GM18870 (cell line): Measurements from ENCODE around the gene SDR42E2.
"Not testable (repeated sequence)": the region's sequence is repeated elsewhere in the genome, so short reads cannot be mapped to it uniquely, and the experiment has no call there.

ENCODE experiments used
- ATAC-seq: cut with Tn5 transposase; IDR thresholded peaks from one replicate; pipeline ENCODE4 v1.9.1; 2021; ENCODE audit warnings: moderate library complexity; ENCODE audit not compliant: unreplicated experiment

Gene SDR42E2

DNA sequence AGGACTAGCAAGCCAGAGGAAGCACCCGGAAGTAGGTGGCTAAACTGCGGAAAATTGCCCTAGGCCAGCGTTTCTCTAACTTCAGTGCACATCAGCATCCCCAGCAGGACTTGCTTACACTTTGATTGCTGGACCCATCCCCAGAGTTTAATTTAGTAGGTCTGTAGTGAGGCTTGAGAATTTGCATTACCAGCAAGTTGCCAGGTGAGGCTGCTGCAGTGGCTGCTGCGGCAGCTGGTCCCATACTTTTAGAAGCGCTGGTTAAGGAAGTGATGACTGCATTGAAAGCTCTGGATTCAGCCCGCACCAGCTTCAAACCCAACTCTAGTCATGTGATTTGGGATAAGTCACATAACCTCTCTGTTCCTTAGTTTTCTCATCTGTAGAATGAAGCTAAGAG is 48.0 kb downstream of the SDR42E2 start:
- ATAC-seq, result no peak

DNA sequence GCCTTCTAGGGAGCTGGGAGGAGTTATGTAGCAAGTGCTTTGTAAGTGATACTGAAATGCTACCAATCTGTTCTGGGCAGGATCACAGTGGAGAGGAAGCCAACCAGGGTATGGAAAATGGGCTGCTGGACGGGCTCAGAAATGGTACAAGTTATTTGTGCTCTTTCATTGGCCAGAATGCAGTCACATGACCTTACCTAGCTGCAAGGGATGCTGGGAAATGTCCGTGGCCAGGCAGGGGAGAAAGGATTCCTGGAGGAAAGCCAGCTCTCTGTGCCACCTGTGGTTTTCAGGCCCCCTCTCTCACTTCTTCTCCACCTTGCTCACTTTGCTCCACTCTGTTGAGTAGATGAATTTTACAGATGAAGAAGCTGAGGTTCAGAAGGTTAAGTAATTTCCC is 48.5 kb downstream of the SDR42E2 start:
- no peak for ATAC-seq

DNA sequence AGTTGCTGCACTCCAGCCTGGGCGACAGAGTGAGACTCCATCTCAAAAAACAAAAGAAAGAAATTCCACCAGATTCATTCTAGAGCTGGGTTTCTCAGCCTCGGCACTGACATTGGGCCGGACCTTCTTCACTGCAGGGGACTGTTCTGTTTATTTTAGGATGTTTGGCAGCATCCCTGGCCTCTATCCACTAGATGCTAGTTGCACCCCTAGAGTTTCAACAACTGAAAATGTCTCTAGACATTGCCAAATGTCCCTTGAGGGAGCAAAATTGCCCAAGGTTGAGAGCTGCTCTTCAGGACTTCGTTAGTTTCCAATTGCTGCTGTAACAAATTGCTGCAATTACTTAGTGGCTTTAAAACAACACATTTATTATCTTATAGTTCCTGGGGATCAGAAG is 50.9 kb downstream of the SDR42E2 start:
- ATAC-seq, result no peak

DNA sequence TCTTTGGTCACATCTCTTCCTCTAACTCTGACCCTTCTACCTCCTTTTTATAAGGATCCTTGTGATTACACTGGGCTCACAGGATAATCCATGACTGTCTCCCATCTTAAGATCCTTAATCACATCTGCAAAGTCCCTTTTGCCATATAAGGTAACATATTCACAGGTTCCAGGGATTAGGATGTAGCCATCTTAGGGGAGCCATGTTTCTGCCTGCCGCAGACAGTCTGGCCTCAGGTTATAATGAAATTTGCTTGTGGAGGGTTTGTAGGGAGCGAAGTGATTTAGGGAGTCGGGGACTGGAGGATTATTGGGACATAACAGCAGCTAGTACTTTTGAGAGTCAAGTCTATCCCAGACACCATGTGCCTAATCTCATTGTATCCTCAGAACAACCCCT is 51.5 kb downstream of the SDR42E2 start:
- ATAC-seq, result no peak

DNA sequence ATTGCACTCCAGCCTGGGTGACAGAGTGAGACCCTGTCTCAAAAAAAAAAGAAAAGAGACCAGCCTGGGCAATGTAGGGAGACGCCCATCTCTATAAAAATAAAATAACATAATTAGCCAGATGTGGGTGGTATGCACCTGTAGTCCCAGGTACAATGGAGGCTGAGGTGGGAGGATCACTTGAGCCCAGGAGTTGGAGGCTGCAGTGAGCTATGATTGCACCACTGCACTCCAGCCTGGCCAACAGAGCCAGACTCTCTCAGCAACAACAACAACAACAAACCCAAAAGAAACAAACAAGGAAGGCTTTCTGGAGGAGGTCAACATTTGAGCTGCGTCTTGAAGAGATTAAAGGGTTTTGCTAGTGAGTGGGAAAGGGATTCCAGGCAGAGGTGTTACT is 52.1 kb downstream of the SDR42E2 start:
- ATAC-seq, result no peak

DNA sequence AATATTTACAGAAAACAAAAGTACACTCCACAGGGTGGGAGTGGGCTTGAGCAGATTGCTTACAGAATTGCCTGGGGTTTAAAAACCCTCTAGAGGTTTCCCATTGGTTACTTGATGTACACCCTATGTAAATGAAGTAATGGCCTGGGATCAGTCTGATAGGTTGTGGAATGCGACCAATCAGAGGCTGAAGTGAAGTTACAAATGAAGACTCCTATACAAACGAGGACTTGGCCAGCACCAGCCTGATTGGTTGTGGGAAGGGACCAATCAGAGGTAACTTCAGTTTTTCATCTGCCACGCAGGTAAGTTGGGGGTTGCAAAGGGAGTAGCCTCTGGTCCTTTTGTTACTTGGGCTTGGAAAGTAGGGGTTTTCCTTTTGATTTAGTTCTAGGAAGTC is 52.6 kb downstream of the SDR42E2 start:
- no peak for ATAC-seq

DNA sequence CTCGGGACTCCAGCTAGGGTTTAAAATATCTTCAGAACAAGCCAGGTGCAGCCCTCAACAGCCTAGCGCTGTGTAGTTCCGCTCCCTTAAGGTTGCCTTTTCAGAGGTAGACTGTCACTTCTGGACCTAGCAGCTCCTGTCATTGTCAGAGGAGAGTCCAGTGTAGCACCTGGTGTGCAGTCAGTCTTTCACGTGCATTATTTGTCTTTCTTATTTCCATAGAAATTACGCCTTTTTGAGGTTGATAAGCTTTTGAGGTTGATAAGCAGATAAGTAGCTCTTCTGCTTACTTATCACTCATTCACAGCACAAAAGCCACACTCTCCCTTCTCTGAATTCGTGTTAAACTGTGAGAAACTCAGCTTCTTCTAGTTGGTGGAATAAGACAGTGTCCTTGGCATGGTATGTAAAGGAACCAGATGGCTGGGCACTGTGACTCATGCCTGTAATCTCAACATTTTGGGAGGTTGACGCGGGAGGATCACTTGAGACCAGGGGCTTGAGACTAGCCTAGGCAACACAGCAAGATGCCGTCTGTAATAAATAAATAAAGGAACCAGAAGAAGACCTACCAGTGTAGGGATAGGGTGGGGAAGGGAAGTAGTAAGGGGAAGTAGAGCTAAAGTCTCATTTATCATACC is 54.0 kb downstream of the SDR42E2 start:
- no peak for ATAC-seq

DNA sequence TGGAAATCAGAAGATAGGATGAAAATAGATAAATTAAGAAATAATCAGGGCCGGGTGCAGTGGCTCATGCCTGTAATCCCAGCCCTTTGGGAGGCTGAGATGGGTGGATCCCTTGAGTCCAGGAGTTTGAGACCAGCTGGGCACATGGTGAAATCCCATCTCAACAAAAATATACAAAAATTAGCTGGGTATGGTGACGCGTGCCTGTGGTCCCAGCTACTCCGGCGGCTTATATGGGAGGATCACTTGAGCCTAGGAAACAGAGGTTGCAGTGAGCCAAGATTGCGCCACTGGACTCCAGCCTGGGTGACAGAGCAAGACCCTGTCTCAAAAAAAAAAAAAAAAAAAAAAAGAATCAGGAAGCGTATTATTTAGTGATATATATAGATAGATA is 54.5 kb downstream of the SDR42E2 start:
- not testable (repeated sequence) for ATAC-seq

DNA sequence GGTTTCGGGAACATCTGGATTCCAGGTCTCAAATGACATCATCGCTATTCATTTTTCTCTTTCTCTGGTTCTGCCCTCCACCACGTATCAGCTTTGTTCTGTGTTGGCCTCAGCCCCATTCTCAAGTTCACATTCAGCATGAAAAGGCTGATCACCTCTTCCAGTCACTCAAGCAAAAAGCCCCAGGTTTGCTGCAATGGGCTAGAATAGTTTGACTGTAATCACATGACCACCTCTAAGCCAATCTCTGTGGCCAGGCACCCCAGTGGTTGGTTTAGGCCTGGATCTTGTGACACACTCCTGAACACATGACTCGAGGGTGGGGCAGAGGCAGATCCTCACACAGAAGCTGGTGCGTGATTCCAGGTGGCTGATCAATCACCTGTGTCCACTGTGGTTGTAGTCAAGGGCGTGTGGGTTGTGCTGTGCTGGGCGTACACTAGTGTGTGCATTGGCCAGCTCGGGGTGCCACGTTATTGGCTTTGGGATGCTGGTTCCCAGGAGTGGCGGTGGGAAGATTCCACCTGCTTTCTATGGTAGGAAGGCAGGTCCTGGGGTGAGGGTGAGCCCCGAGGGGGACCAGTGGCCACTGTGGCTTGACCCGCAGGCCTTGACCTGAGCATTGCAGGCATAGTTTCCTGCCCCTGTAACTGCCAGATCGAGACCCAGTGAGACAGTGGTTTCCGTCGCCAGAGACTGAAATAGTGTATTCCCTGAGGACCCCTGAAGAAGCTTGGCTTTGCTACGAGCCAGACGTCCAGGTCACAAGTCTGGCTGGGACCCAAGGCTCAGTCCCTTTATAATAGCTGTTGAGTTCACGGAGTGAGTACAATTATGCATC is 55.8 kb downstream of the SDR42E2 start:
- ATAC-seq, result peak; percentile 62

DNA sequence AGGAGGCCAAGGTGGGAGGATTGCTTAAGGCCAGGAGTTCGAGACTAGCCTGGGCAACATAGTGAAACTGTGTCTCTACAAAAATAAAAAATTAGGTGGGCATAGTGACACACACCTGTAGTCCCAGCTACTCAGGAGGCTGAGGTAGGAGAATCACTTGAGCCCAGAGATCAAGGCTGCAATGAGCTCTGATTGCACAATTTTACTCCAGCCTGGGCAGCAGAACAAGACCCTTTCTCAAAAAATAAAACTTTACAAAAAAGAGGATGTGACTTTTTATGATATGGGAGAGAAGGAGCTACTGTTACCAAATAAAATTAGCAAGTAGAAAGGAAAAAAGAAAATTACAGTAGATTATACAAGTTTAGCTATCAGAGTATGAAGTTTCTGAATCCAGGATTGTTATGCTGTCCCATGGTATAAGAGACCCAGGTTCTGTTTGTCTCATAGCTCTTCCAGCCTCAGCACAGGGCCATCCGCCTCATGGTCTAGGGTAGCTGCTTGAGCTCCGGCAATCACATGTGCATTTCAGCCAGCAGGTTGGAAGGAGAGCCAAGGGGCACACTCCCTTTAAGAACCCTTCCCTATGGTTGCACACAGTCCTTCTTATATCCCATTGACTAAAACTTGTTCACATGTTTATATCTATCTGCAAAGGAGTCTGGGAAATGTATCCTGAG is 57.2 kb downstream of the SDR42E2 start:
- no peak for ATAC-seq

DNA sequence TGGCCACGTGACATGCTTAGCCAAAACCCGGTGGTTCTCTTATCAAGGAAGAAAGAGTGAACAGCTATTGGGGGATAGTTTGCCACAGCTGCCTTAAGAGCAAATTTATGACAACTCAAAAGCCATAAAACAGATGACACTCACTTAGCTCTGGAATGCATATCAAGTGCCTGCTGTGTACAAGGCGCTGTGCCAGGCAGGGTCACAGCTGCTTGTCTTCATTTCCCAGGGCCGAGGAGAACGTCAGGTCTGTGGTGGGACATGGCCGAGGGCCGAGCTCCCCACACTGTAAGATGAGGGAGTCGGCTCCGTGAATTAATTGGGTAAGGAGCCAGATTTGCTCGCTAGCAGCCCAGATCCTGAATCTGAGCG is 57.7 kb downstream of the SDR42E2 start:
- no peak for ATAC-seq

DNA sequence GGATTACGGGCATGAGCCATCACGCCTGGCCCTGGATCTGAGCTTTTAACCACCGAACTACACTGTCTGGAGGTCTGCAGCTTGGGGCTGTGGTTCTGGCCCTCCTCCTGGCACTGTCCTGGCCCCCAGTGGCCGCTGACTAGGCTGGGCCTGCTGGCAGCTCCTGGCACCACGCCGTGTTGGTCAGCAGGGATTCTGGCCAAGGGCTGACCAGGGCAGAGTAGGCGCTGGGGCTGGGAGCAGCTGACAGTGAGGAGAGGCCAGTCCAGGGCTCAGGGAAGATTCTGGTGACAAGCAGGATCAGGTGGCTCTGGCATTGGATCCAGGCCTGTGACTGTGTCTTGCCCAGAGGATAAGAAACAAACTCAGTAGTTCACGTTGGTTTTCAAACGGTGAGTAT is 58.4 kb downstream of the SDR42E2 start:
- no peak for ATAC-seq

DNA sequence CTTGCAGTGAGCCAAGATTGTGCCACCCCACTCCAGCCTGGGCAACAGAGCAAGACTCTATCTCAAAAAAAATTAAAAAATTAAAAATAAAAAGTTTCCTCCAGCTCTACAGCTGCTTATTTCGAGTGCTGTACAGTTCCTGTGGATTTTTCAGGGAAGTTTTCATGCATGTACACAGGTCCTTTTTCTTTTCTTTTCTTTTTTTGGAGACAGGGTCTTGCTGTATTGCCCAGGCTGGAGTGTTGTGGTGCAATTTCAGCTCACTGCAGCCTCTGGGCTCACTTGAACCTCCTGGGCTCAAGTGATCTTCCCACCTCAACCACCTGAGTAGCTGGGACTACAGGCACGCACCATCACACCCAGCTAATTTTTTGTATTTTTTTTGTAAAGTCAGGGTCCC is 59.7 kb downstream of the SDR42E2 start:
- no peak for ATAC-seq

DNA sequence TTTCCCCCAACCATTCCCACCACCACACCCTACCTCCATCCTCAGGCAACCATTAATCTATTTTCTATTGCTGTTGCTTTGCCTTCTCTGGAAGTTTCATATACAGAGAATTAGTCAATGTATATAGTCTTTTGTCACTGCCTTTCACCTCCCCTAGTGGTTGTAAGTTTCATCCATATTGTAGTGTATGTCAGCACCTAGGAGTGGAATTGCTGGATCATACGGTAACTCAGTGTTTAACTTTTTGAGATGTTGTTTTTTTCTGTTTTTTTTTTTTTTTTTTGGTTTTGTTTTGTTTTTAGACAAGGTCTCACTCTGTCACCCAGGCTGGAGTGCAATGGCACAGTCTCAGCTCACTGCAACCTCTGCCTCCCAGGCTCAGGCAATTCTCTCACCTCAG is 60.7 kb downstream of the SDR42E2 start:
- no peak for ATAC-seq

DNA sequence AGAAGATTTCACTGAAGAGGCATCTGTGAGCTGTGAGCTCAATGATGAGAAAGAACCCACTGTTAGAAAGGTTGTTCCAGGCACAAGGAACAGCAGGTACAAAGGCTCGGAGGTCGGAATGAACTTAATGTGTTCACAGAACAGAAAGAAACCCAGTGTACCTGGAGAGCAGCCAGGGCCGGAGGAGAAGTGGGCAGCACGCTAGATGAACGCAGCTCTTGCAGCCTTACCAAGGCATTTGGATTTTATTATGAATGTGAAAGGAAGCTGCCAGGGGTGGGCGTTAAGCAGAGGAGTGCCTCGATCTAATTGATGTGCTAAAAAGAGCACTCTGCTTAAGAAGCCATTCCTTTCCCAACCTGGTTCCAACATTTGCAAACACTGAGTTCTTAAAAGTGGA is 62.8 kb downstream of the SDR42E2 start:
- ATAC-seq, result no peak

DNA sequence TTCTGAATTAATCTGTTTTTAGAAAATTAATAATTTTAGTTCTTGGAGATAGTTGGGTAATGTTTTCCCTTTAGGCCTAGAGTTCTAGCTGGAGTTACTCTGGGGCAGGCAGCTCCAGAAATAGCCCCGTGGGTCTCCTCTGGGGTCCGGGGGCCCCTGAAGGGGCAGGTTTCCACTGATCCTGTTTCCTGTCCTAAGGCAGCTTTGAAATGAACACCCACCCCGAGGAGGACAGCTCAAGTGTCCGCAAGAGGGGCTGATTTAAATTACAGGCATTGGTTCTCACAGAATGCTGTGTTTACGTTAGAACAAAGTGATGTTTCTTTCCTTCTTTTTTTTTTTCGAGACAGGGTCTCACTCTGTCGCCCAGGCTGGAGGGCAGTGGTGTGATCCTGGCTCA is 67.6 kb downstream of the SDR42E2 start:
- no peak for ATAC-seq

DNA sequence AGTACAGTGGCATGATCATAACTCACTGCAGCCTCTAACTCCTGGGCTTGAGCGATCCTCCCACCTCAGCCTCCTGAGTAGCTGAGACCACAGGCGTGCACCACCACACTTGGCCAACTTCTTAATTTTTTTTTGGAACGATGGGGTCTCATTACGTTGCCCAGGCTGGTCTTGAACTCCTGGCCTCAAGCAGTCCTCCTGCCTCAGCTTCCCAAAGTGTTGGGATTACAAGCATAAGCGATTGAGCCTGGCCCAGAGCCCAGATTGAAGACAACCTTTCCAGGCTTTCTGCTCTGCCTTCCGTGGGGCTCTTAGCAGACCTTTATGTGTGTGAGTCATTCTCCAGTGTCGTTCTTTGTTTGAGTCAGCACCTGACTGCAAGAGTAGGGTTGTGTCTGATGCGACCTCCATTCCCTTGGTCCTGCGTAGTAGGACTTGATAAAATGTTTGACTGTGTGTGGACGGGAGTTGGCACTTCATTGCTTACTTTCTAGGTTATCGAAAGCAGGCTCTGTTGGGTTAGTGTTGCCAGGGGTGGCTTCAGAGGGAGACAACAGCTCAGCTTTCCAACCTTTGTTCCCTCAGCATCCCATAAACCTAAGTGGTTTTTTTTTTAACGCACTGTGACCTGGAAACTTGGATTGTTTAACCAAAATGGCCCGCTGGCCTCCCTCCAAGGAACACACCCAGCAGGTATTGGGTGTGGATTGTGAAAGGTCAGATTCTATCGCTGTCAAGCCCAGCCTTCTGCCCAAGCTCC is 70.2 kb downstream of the SDR42E2 start:
- no peak for ATAC-seq

DNA sequence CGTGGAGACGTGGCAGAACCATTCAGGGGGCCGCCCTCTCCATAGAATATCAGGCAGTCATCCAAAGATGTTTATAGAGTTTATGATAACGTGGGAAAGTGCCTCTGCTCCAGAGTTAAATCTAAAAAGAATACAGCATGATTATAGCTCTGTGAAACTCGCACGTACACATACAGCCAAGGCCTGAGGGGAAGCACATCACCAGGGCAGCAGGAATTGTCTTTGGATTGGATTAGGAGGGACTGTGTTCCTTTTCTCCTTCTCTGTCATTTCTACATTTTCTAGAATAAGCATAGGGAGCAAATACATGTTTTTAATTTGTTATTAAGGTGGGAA is 70.7 kb downstream of the SDR42E2 start:
- no peak for ATAC-seq

DNA sequence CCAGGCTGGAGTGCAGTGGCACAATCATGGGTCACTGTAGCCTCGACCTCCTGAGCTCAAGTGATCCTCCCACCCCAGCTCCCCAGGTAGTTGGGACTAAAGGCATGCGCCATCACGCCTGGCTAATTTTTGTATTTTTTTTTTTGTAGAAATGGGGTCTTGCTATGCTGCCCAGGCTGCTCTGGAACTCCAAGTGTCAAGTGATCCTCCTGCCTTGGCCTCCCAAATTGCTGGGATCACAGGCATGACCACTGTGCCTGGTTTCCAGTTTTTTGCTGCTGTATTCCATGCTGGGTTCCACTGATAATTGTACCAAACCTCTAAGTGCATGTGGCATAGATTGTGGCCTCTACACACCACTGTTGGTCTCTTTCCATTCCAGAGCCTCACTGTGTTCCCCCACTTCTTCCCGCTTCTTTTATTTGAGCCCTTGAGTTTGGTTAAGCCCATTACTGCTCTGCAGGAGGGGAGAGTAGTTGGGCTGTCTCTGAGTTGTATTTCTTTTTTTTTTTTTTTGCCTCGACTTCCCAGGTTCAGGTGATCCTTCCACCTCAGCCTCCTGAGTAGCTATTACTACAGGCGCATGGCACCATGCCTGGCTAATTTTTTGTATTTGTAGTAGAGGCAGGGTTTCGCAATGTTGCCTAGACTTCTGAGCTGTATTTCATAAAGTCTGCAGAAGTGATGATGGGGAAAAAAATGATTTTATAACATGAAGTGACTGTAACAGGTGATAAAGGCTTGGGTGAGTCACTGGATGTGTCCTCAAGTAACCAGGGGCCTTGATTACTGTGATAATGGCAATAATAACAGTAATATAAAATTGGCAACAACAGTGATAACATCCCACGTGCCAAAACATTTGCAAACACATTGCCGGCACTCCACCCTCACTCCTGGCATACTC is 73.8 kb downstream of the SDR42E2 start:
- no peak for ATAC-seq

DNA sequence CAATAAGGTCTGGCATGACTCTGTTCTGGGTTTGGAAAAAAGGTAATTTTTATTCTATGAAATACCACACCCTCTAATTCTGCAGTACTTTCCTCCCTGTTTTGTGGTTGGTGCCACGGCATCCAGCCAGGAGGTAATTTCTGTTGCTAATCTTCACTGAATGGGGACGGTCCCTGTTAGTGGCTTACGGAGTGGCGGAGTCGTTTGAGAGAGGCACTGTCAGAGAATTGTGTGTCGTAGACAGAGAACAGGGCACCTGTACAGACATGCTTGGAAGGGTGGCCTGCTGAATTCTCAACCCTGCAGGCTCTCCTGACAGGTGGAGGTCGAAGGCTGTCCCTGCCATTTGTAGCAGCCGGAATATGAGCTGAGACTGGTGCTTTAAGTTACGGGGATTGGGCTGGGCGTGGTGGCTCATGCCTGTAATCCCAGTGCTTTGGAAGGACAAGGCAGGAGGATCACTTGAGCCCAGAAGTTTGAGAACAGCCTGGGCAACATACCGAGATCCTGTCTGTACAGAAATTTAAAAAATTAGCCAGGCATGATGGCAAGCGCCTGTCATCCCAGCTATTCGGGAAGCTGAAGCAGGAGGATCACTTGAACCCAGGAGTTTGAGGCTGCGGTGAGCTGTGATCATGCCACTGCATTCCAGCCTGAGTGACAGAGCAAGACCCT is 77.0 kb downstream of the SDR42E2 start:
- ATAC-seq, result no peak
